T-helper 17 cell (primary cell): ENCODE measurements around the gene OSM. TPM values are rescaled to one million over a fixed set of nuclear protein-coding genes. Genes with fewer than 3 reads are reported as not detected.

Experiments
- ATAC-seq: fragments of 150-1000 bp; cut with Tn5 transposase; 2 replicates; pipeline ENCODE4 v1.10.0; 2021; ENCODE audit warnings: mild to moderate bottlenecking, moderate library complexity
- DNase-seq, 3 donors: peaks; one replicate each; pipeline versions ENCODE4 v3.0.0 to v3.0.0-alpha.2; 2020 to 2021
- H3K9me3 ChIP-seq: one replicate; pipeline ENCODE4 v1.7.0; 2013; ENCODE audit warnings: low read length, mild to moderate bottlenecking; ENCODE audit not compliant: control insufficient read depth, poor library complexity, severe bottlenecking
- H3K27ac Mint-ChIP-seq: one replicate; pipeline ENCODE4 v1.8.0; 2022; ENCODE audit warnings: mild to moderate bottlenecking, moderate library complexity, mixed read lengths
- H3K27me3 Mint-ChIP-seq: one replicate; pipeline ENCODE4 v1.8.0; 2022; ENCODE audit warnings: mixed read lengths
- H3K36me3 Mint-ChIP-seq: one replicate; pipeline ENCODE4 v1.8.0; 2022; ENCODE audit warnings: low read depth, mixed read lengths
- H3K4me1 Mint-ChIP-seq: one replicate; pipeline ENCODE4 v1.8.0; 2022; ENCODE audit warnings: mild to moderate bottlenecking, mixed read lengths
- H3K4me3 Mint-ChIP-seq: one replicate; pipeline ENCODE4 v1.8.0; 2022; ENCODE audit warnings: mild to moderate bottlenecking, moderate library complexity, mixed read lengths
- total RNA-seq, 4 donors: library from RNA in 2 of 4; stranded (reverse) in 2 of 4; gene quantifications; one replicate each; pipeline ENCODE4 v1.2.3 and lab custom pipeline; 2022 to 2026

The OSM gene
- total RNA-seq, 2 donors from 2014 or later = 29.1 to 35.2 TPM

DNA sequence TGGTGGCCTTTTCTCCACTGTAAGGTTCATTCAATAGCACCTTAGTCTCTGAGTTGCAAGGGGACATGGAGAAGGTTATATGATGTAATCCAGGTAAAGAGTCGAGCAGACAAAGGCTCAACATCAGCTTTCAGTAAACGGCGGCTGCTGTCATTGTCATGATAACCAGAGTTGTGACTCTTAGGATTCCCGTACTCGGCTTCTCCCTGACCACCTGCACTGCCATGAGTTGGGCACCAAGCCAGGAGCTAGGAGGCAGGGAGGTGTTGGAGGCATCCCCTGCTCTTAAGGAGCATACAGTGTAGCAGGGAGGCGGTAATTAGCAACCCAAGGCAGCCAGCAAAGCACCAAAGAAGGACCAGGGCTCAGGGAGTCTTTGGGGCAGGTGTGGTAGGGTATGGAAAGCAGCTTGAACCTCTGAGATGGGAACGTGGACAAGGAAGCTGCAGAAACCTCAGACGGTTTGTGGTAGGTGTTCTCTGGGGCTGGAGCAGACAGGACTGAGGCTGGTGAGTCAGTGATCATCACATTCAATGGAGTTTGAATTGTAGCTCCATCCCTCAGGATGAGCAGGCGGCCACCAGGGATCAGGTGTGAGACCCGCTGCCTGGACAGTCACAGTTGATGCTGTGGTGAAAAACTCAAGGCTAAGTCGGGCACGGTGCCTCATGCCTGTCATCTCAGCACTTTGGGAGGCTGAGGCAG lies 51.8 kb downstream of the OSM start:
- Mint-ChIP-seq H3K4me1 (peaks cover 30% of the 10 kb centered on the region), H3K27me3 (no peaks in the 10 kb centered on the region), H3K4me3 (no peak overlapping the region), H3K36me3 (no peaks in the 10 kb centered on the region), H3K27ac (no peak overlapping the region)
- no peaks in the 10 kb centered on the region for H3K9me3 ChIP-seq
- DNase-seq (no peak), ATAC-seq (no peak)

DNA sequence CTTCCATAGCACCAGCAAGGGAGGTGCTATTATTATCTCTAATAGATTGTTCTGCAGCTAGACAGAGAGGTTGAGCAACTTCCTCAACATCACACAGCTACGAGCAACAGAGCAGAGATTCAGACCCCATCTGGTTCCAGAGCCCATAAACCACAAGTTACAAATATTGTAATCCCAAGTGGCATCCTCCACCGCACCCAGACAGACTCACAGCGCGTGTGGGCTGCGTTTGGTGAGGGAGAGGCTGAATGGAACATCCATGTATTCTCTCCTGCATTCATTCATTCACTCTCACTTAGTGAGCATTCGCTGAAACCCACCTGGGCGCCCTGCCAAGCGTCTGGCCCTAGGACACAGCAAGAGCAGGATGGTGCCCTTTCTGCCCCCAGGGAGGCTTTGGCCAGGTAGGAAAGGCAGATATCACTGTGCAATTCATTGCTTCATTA lies 53.6 kb downstream of the OSM start:
- H3K27ac Mint-ChIP-seq = peak overlapping the region; percentile 60

More for the DNA sequence above, 53.6 kb downstream of the OSM start:
- Mint-ChIP-seq H3K4me1 (peaks cover 23% of the 10 kb centered on the region), H3K27me3 (no peaks in the 10 kb centered on the region), H3K36me3 (no peaks in the 10 kb centered on the region), H3K4me3 (no peak overlapping the region)
- no peak for DNase-seq
- ATAC-seq = no peak
- no peaks in the 10 kb centered on the region for H3K9me3 ChIP-seq

Other genes with a start within 250 kb of the OSM start
- gene HORMAD2, start 186.4 kb downstream of the OSM start, total RNA-seq = not detected
- 1 to 10 TPM; 1.8 to 5.3 TPM for gene LIF, start 20.1 kb downstream of the OSM start, total RNA-seq
- 10 to 100 TPM; 10.6 to 12.4 TPM for gene CASTOR1, start 22.7 kb upstream of the OSM start, total RNA-seq
- gene TBC1D10A, start 60.1 kb upstream of the OSM start, total RNA-seq = 10 to 100 TPM; 46.9 to 63.1 TPM
- gene SF3A1, start 90.0 kb upstream of the OSM start, total RNA-seq = 100 to 1,000 TPM; 317 to 372 TPM
- 1 to 10 TPM; 6.7 to 9.4 TPM for gene CCDC157, start 90.2 kb upstream of the OSM start, total RNA-seq
- gene RNF215, start 120.6 kb upstream of the OSM start, total RNA-seq = 10 to 100 TPM in 1 of 2 donors, 1 to 10 TPM in 1; 4.9 to 12.3 TPM
- gene SEC14L2, start 130.2 kb upstream of the OSM start, total RNA-seq = 10 to 100 TPM; 37.2 to 62.6 TPM
- gene MTFP1, start 158.9 kb upstream of the OSM start, total RNA-seq = 10 to 100 TPM; 54.3 to 69.4 TPM
- gene SEC14L3, start 205.2 kb upstream of the OSM start, total RNA-seq = not detected
- not detected for gene SEC14L4, start 238.8 kb upstream of the OSM start, total RNA-seq